Parathyroid adenoma (tissue), 2 donors: Measurements from ENCODE around the gene PPP2R5C.

Experiments
- H2AFZ ChIP-seq: fragments of 300-600 bp; sonication (generic); one replicate; pipeline ENCODE4 v1.7.0; 2017; ENCODE audit warnings: antibody characterized with exemption, mild to moderate bottlenecking
- H3K27ac ChIP-seq: fragments of 300-600 bp; sonication (generic); one replicate; pipeline ENCODE4 v1.7.0; 2017
- H3K27me3 ChIP-seq: fragments of 300-600 bp; sonication (generic); one replicate; pipeline ENCODE4 v1.7.0; 2017; ENCODE audit warnings: low read length; ENCODE audit not compliant: control insufficient read depth, insufficient read depth
- H3K36me3 ChIP-seq: fragments of 300-600 bp; sonication (generic); one replicate; pipeline ENCODE4 v1.7.0; 2017; ENCODE audit warnings: low read length; ENCODE audit not compliant: control insufficient read depth, insufficient read depth
- H3K4me1 ChIP-seq: fragments of 300-600 bp; sonication (generic); one replicate; pipeline ENCODE4 v1.7.0; 2017; ENCODE audit warnings: control low read depth
- H3K4me2 ChIP-seq: fragments of 300-600 bp; sonication (generic); one replicate; pipeline ENCODE4 v1.7.0; 2017; ENCODE audit warnings: low read length
- H3K4me3 ChIP-seq: fragments of 300-600 bp; sonication (generic); one replicate; pipeline ENCODE4 v1.7.0; 2017; ENCODE audit warnings: low read depth, low read length
- H3K79me2 ChIP-seq: fragments of 300-600 bp; sonication (generic); one replicate; pipeline ENCODE4 v1.7.0; 2017; ENCODE audit warnings: control low read depth
- H3K9ac ChIP-seq: fragments of 300-600 bp; sonication (generic); one replicate; pipeline ENCODE4 v1.7.0; 2017; ENCODE audit warnings: mild to moderate bottlenecking
- H3K9me3 ChIP-seq: fragments of 300-600 bp; sonication (generic); one replicate; pipeline ENCODE4 v1.7.0; 2017; ENCODE audit warnings: low read length; ENCODE audit not compliant: control insufficient read depth
- CTCF ChIP-seq: fragments of 300-600 bp; sonication (generic); IDR thresholded peaks from one replicate; pipeline ENCODE4 v1.7.0; 2017; ENCODE audit warnings: antibody characterized with exemption, mild to moderate bottlenecking
- donor health status: primary hyperparathyroidism.

Gene PPP2R5C

GRCh38 chr14:101761881-101762529, 496 bp downstream of the PPP2R5C start:
- Histone ChIP-seq H3K4me2 (peak overlapping the region; percentile 83), H3K27ac (no peak overlapping the region)
- TF ChIP-seq CTCF, result no peak

GRCh38 chr14:101762530-101763101, 1.1 kb downstream of the PPP2R5C start:
- no peak overlapping the region for H3K27ac ChIP-seq
- peak overlapping the region; percentile 83 for H2AFZ ChIP-seq
- H3K4me3 ChIP-seq, result peak overlapping the region; percentile 56
- no peak overlapping the region for H3K9ac ChIP-seq
- no peak for TF ChIP-seq CTCF
- H3K36me3 ChIP-seq, result no peaks in the 10 kb centered on the region
- no peaks in the 10 kb centered on the region for H3K27me3 ChIP-seq
- H3K9me3 ChIP-seq, result no peaks in the 10 kb centered on the region
- H3K79me2 ChIP-seq, result no peaks in the 10 kb centered on the region
- peak overlapping the region; percentile 83 for H3K4me2 ChIP-seq
- H3K4me1 ChIP-seq, result peaks cover 6% of the 10 kb centered on the region

More at GRCh38 chr14:101761881-101762529, 496 bp downstream of the PPP2R5C start:
- no peaks in the 10 kb centered on the region for H3K79me2 ChIP-seq
- no peaks in the 10 kb centered on the region for H3K9me3 ChIP-seq
- peak overlapping the region; percentile 56 for H3K4me3 ChIP-seq
- peak overlapping the region; percentile 83 for H2AFZ ChIP-seq
- no peaks in the 10 kb centered on the region for H3K27me3 ChIP-seq
- peaks cover 6% of the 10 kb centered on the region for H3K4me1 ChIP-seq
- no peaks in the 10 kb centered on the region for H3K36me3 ChIP-seq
- no peak overlapping the region for H3K9ac ChIP-seq

GRCh38 chr14:101763941-101764709, 2.6 kb downstream of the PPP2R5C start:
- Histone ChIP-seq H3K27ac (no peak overlapping the region), H3K27me3 (no peaks in the 10 kb centered on the region), H3K4me1 (peaks cover 4% of the 10 kb centered on the region), H2AFZ (no peak overlapping the region), H3K4me2 (no peak overlapping the region), H3K36me3 (no peaks in the 10 kb centered on the region), H3K9me3 (no peaks in the 10 kb centered on the region), H3K4me3 (no peak overlapping the region), H3K79me2 (no peaks in the 10 kb centered on the region), H3K9ac (no peak overlapping the region)
- no peak for TF ChIP-seq CTCF

GRCh38 chr14:101767618-101768362, 6.3 kb downstream of the PPP2R5C start:
- Histone ChIP-seq H3K9me3 (no peaks in the 10 kb centered on the region), H3K4me2 (no peak overlapping the region), H3K4me1 (peaks cover 10% of the 10 kb centered on the region), H3K36me3 (no peaks in the 10 kb centered on the region), H3K9ac (no peak overlapping the region), H3K27ac (no peak overlapping the region), H3K27me3 (no peaks in the 10 kb centered on the region), H3K79me2 (peaks cover 1% of the 10 kb centered on the region), H3K4me3 (no peak overlapping the region), H2AFZ (no peak overlapping the region)
- TF ChIP-seq CTCF, result no peak
